Gastrocnemius medialis (tissue), 4 donors: ENCODE results near the gene ZSCAN25.

ENCODE experiments used
- CTCF ChIP-seq, 5 experiments: fragments of 450-650 bp in 3 of 5; fragments of 200-600 bp in 2 of 5; sonication (generic) in 2 of 5; IDR thresholded peaks in 4 of 5; conservative IDR thresholded peaks in 1 of 5; 1 replicate in 4 of 5; 2 replicates in 1 of 5; pipeline ENCODE4 v1.5.1; 2016 to 2019; ENCODE audit warnings: antibody characterized with exemption in 5 of 5, mild to moderate bottlenecking in 3 of 5, moderate library complexity in 3 of 5
- POLR2A ChIP-seq, 2 donors: fragments of 450-650 bp; IDR thresholded peaks; one replicate each; pipeline ENCODE4 v1.6.1; 2017; ENCODE audit warnings: antibody characterized with exemption in 2 of 2, mild to moderate bottlenecking in 2 of 2, moderate library complexity in 2 of 2

- no peak for TF ChIP-seq CTCF (IDR thresholded peaks at IDR 0.05 in 4 of 5, conservative IDR thresholded peaks at IDR 0.05 in 1 of 5)
- no peak for TF ChIP-seq POLR2A (IDR thresholded peaks at IDR 0.05)
Measured at GRCh38 chr7:99599836-99600235, 16.9 kb upstream of the ZSCAN25 start.
